Measurements from ENCODE around the gene SNX25.

DNA sequence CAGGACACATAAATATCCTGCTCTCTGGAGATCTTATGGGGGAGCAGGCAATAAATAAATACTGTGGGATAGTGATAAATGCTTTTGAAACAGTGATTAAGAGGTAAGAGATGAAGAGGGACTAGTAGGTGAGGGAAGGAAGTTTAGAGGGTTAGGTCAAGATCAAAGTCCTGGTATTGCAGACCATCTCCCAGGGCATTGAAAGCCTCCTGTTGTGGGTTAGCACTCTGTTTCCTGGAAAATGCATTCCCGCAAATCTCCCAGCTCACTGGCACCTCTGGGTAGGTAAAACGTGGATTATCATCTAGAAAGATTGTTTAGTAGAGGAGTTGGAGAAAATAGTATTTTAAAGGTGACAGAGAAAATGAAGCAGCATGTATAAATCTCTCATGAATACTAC is 2.2 kb downstream of the SNX25 start:
- no peak for TF ChIP-seq EZH2 (IDR thresholded peaks at IDR 0.05; ENCODE audit: borderline replicate concordance, low read depth, low read length, poor library complexity, severe bottlenecking)
- TF ChIP-seq, protein P1, sequence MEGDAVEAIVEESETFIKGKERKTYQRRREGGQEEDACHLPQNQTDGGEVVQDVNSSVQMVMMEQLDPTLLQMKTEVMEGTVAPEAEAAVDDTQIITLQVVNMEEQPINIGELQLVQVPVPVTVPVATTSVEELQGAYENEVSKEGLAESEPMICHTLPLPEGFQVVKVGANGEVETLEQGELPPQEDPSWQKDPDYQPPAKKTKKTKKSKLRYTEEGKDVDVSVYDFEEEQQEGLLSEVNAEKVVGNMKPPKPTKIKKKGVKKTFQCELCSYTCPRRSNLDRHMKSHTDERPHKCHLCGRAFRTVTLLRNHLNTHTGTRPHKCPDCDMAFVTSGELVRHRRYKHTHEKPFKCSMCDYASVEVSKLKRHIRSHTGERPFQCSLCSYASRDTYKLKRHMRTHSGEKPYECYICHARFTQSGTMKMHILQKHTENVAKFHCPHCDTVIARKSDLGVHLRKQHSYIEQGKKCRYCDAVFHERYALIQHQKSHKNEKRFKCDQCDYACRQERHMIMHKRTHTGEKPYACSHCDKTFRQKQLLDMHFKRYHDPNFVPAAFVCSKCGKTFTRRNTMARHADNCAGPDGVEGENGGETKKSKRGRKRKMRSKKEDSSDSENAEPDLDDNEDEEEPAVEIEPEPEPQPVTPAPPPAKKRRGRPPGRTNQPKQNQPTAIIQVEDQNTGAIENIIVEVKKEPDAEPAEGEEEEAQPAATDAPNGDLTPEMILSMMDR (conservative IDR thresholded peaks at IDR 0.05; ENCODE audit: low read depth, low read length), result no peak

Data from A673 (cell line).